HG02759 (cell line): ENCODE results near the gene ERC2.

Source experiments
- ATAC-seq: cut with Tn5 transposase; IDR thresholded peaks from one replicate; pipeline ENCODE4 v1.9.1; 2021; ENCODE audit warnings: mild to moderate bottlenecking, moderate library complexity; ENCODE audit not compliant: unreplicated experiment

Gene ERC2

DNA sequence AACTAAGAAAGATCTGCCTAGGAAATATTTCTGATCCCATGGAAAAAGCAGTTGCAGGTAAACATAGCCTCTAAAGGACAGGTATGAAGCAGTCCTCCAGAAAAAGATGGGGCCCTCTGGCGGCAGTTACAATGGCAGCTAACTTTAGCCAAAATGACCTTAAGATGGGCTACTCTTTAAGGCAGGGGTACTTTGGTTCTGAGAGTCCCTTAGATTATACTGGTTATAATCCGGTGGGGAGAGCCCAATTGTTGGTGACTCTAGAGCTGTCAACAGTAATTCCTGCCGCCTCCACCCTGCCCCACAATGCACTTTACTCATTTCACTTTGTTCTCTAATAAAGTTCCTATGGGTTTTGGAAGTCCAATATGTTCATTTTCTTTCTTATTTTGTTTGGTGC lies 568.4 kb downstream of the ERC2 start:
- ATAC-seq: no peak

DNA sequence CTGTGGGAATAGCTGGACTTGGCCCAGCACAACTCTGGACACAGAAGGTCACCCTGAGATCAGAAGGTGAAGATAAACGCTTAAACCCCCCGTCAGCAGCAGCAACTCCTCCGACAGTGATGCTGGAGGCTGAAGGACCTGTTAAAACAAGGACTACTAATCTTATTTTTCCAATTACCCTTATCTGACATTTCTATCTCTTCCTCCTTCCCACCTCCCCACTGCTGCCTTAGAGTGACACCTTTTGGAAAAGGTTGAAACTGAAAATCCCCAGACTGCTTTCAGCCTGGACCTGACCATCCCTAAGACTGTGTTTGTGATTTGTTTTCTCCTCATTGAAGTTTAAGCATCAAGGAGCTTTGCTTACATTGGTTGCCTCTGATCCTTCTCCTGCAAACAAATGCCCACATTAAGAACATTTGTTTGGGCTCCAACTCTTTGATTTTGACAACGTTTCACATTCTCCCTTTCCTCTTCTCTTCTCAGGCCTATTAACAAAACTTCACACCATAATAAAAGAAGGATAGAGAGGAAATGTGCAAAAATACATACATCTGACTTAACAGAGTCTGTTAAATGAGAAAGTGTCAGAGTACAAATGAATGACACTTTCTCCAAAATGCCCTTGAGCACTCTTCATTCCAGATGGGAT lies 570.6 kb downstream of the ERC2 start:
- no peak for ATAC-seq

DNA sequence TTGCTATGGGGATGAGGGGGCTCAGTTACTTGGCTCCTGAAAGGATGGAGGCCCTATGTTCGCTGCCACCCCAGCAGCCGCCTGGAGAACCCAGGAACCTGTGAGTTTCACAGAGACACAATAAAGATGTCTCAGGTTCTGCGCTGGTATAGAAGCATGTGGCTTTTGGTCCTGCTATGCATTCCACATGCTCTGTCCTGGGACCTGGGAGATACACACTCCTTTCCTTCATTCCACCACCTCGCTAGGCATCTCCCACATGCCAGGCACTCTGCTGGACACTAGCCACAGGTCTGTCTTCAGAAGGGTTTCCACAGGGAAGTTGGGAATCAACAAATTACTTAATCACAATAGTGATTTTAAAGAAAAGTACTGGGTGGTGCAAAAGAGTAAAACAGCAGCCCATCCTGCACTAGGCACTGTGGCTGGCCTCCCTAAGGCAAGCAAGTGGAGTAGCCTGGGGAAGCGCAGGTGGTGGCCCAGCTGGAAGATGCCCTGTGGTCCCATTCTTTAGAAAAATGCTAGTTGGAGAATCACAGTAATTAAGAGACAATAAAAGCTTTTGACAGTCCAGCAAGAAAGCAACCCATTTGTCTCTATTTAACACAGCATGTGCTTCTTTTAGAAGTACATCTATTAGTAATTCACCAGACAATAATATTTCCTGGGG lies 572.2 kb downstream of the ERC2 start:
- ATAC-seq: no peak

DNA sequence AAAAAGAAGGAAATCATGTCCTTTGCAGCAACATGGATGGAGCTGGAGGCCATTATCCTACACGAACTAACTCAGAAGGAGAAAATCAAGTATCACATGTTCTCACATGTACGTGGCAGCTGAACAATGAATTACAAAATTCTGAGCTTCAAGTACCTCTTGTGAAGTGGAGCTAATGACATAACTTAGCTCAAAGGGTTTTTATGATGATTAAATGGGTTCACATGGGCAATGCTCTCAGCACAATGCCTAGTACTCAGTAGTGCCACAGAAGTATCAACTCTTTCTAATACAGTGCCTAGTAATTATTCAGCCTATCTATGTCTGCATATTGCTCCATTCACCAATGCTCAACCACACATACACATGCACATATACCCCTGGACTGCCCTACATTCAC lies 573.7 kb downstream of the ERC2 start:
- no peak for ATAC-seq

DNA sequence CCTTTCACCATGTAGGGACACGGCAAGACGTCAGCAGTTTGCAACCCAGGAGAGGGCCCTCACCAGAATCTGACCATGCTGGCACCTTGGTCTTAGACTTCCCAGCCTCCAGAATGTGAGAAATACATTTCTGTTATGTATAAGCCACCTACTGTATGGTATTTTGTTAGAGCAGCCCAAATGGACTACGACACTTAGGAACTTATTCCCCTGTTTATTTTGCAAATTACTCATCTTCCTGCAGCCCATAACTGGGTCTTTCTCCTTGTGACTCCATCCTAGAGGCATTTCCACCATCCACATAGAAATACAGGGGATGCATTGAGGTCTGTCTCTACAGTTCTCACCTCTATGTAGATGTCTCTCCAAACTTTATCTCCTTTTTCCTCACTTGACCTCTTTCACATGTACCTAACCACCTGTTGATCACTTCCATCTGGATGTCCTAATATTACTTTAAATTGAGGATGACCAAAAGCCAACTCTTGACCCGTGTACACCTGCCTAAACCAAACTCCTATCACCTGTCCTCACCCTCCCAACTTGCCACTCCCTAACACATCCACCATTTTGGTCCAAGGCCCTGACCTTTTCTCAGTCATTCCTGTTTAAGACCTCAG lies 575.1 kb downstream of the ERC2 start:
- ATAC-seq: no peak

DNA sequence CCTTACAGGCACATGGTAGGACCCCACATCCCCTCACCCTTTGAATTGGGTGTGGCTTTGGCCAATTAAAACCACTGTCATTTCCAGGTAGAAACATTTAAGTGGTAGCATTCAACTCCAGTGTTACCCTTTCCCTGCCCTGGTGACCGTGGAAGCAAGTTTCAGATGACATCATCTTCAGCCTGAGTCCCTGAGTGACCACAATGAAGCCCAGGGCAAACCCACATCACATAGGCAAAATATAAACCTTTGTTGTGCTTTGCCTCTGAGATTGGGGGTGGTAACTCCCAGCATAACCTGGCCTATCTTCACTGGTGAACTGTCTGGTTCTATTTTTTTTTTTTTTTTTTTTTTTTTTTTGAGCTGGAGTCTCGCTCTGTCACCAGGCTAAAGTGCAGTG lies 577.2 kb downstream of the ERC2 start:
- no peak for ATAC-seq

DNA sequence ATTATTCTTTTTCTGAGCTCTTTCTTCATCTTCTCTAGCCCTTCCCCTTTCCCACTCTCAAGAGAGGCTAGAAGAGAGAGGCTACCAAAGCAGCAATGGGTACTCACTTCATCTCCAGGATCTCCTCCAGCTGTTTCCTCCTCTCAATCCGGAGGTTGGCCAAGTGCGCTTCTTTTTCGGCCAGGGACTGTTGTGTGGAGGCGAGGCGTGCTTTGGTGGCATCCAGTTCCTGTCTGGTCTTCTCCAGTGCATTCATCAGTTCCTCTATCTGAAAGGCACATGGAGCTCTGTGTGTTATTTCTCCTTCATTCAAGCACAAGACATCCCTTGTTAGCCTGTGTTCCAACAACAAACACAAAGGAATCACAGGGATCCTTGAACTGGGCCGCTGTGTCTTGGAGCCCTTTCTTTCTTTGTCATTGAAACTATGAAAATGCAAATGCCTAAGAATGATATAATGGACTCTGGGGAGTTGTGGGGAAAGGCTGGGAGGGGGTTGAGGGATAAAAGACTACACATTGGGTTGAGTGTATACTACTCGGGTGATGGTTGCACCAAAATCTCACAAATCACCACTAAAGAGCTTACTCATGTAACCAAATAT lies 579.9 kb downstream of the ERC2 start:
- no peak for ATAC-seq

DNA sequence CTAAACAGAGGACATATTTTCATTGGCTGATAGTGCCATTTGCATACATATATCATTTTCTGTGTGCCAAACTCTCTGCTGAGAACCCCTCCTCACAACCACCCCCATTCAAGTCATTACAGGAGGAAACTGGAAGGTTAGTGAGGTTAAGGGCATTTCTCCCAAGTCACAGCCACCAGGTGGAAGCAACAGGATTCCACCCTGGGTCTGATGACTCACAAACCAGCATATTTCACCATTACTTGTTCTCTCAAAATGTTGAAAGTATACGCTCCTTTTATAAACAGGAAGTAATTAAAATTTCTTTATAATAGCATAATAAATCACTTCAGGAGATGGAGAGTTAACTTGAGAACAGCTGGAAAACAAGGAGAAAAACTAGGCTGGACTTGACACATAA lies 582.5 kb downstream of the ERC2 start:
- ATAC-seq: no peak

DNA sequence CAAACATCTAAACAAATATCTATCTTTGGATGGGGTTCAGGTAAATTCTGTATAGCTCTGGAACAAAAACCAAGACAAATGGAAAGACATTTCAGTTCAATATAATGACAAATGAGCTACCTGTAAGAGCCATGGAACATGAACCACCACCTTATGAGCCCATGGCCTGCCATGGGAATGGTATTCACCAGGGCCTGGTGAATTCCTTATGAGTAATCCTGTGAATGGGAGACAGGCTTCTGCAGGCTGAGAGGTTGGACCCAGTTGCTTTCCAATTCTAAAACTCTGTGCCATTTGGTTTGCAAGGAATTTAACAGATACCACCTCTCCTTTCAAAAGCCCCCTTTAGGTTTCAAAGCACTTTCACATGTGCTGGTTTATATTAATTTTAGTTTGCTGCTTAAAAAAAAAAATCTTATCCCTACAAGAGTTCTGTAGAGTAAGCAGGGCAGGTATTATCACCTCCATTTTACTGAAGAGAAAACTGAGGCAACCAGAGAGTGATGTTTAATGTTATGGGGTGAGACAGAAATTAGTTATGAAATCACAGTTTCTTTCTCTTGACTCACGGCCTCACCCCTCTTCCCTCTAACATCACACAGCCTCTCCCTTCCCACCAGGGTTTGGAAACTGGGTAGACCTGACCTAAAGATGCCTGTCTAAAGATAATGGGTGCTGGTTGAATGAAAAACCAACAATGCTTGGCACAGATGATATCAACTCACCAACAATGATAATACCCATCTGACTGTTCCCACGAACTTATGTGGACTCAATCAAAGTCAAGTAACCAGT lies 583.6 kb downstream of the ERC2 start:
- no peak for ATAC-seq

DNA sequence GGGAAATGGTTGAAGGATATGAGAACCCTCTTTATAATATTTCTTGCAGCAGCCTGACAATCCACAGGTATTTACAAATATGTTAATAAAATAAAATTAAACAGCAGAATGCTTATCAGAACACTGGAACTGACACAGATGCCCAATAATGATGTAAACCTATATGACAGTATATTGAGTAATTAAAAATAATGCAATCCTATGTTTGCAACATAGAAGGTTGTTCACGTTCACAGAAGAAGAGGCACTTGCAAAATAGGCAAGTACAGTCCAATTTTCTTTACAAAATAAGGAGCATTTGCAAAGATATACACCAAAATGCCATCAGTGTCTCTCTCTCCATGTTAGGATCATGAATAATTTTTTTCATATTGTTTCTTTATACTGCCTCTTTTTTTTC lies 584.2 kb downstream of the ERC2 start:
- no peak for ATAC-seq

DNA sequence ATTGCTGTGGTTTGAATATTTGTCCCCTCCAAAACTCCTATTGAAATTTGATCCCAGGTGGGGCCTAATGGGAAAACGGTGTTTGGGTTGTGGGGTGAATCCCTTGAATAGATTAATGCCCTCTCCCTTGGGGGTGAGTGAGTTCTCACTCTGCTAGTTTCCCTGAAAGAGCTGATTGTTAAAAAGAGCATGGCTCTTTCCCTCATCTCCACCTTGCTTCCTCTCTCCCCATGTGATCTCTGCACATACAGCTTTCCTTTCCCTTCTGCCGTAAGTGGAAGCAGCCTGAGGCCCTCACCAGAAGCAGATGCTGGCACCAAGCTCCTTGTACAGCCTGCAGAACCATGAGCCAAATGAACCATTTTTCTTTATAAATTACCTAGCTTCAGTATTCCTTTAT lies 586.3 kb downstream of the ERC2 start:
- ATAC-seq: no peak

DNA sequence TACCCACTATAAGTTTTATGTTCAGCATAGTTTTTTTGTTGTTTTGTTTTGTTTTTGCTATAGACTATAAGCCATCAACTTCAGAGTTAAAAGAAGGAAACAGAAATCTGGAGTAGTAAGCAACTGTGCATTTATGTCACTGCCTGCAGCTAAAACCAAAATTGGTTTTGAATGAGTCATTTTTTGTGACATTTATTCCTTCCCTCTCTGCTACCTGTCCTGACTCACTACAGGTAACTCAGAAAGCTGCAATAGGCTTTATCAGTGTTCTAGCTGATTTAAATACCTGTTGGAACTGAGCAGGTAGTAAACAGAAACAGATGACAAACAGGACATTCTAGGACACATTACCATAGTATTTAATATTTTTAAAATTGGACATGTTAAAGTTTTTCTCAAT lies 587.9 kb downstream of the ERC2 start:
- no peak for ATAC-seq

DNA sequence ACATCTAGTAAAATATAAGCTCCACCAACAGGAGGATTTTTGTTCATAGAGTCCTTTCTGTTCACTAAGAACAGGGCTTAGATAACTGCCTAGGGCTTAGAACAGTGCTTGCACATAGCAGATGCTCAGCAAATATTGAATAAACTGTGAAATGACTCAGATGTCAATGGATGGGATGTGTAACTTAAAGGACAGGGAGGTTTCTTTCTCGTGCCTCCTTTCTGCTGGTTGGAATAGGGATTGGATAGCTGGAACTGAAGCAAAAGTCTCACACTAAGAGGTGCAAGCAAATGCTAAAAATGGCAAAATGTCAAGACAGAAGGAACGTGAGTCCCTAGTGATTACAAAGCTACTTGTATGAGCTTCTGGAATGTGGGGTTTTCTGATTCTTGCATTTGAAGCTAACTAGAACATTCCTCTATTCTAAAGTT lies 588.4 kb downstream of the ERC2 start:
- no peak for ATAC-seq

DNA sequence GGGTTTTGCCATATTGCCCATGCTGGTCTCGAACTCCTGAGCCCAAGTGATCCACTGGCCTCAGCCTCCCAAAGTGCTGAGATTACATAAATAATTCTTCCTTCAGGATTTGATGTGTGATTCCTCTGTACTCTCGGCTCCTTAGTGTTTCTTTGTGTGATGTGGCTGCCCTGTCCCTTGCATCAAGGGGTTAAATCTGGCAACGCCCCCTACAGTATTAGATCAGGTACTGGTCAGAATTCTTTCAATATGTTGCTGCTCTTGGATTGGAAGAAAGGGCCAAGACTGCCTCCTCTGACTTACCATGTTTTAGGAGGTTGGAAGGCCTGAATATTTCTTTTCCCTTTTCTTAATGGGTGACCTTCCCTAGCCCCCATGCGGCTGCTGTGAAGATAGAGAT lies 590.6 kb downstream of the ERC2 start:
- ATAC-seq: no peak

DNA sequence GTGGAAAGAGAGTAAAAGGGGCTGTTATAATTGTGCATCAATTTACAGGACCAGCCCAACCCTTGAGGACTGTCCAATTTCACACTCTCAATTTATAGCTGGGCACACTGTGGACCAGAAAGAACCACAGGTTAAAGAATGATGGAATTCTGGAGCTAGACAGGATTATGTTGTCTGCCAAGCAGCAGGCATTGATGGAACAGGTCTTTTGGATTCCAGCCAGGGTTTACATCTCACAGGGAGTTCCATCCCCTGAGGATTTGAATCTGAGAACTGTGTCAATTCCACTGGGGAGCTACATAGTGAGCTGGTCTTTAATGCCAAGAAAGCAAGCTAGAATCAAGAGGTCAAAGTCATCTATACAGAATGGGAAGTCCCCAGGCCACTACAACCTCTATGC lies 591.7 kb downstream of the ERC2 start:
- ATAC-seq: no peak

DNA sequence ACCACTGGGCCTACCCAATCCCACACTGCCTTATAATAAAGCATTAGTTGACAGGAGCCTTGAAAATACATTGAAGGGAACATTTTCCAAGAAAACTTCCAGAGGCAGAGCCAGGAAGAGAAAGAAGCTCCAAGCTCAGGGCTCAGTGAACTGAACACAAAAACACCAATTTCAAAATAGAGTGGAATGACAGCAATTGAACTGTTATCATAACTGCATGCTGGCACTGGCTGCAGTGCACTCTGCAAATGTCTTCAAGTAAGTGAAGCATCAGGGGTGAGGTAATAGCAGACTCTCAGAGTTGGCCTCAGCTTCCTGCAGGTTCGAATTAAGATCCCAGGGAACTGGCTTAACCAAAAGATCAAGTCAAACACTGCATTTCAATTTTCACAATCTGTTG lies 593.2 kb downstream of the ERC2 start:
- no peak for ATAC-seq

DNA sequence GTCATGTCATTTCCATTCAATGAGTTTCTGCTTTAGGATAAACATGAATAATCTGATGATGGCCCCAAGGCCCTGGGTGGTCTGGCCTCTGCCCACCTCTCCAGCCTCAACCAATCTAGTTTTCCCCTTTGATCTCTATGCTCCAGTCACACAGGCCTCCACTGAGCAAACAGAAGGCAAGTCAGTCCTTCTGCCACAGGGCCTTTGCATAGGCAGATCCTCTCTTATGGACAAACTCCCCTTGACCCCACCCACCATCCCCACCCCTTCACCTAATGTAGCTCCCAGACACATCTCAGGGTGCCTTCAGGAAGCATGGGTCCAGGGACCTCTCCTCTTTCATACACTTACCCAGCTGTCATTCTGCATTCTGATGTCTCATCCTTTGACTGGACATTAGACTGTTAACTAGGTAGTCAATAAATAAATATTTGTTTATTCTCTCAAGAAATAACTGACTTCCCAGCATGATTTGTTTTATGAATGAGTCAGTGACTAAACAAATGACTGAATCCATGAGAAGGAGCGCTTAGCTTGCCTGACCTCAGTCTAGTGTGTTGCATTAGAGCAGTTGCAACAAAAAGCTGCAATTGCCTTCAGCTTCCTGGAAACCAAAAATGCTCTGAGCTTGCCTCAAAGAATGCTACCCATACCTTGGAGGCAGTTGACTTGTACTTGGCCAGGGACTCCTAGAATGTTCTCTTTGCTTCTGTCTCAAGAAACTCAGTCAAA lies 594.6 kb downstream of the ERC2 start:
- no peak for ATAC-seq

DNA sequence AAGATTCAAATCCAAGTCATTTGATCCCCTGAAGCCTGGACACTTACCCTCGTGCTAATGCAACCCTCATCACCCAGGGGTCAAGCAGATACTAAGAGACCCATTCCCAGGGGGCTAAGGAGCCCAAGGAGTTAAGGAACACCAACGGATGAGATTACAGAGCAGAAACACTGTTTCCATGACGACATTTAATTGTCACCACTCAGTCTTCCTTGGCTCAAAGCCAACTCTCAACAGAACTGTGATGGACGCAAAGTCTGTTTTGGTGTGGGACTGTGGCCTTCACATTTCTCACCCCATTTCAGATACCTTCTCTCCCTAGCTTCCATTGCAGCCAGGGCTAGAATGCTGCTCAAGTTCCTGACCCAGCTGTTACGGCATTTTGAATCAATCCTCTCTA lies 597.7 kb downstream of the ERC2 start:
- no peak for ATAC-seq

DNA sequence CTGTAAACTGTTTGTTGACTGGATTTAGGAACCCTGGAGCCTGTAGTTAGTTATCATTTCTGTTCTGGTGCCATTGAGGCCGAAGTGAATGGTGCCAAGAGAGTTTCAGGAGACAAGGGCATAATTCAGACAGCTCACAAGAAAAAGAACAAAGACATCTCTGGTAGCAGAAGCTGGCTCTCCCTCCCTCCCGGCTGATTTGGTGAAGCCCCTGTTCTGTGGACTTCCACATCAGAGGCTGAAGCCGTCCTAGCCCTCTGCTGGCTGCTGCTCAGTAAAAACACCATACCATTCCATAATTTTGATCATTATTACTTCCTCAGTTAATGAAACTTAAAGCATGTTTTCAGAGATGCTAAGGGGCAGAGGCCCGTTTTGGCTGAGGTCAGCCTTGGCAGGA lies 599.9 kb downstream of the ERC2 start:
- ATAC-seq: no peak

DNA sequence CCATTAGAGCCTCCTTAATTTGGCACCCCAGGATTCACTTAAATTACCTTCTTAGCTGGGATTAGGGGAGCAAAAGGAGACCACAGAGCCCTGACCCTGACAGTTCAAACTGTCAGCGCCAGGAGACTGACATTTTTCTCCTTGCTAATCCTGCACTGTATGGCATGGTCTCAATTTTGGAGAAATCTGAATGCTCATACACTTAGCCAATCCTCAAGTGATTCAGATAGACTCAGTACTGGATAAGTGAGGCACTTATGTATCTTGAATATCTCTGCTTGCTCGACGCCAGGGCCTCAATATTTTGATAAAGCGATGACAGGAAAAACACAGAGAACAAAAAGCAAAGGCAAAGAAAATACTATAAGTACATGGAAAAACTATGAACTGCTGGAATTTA lies 605.2 kb downstream of the ERC2 start:
- no peak for ATAC-seq
